CD4-positive, CD25-positive, alpha-beta regulatory T cell (primary cell): ENCODE data around the gene SCNN1B. TPM values are rescaled to one million over a fixed set of nuclear protein-coding genes. Genes with fewer than 3 reads are reported as not detected.
"Not testable (repeated sequence)": the region's sequence is repeated elsewhere in the genome, so short reads cannot be mapped to it uniquely, and the experiment has no call there.

Source experiments
- ATAC-seq, 2 donors: fragments of 150-1000 bp; cut with Tn5 transposase; one replicate each; pipeline ENCODE4 v1.10.0; 2021; ENCODE audit warnings: low read depth in 2 of 2, moderate number of reproducible peaks in 2 of 2, moderate library complexity in 1 of 2
- DNase-seq, 3 donors: peaks; one replicate each; pipeline versions ENCODE4 v3.0.0 to v3.0.0-alpha.2; 2012 to 2022; ENCODE audit warnings: mixed read lengths in 1 of 3
- H3K27ac ChIP-seq: one replicate; pipeline ENCODE4 v1.7.0; 2013; ENCODE audit warnings: mild to moderate bottlenecking, low read length; ENCODE audit not compliant: insufficient read depth, poor library complexity, severe bottlenecking
- H3K27me3 ChIP-seq: one replicate; pipeline ENCODE4 v1.7.0; 2013; ENCODE audit warnings: low read length; ENCODE audit not compliant: control insufficient read depth, insufficient read depth
- H3K36me3 ChIP-seq: one replicate; pipeline ENCODE4 v1.7.0; 2013; ENCODE audit warnings: mild to moderate bottlenecking, low read length, moderate library complexity; ENCODE audit not compliant: control insufficient read depth, insufficient read depth
- H3K4me1 ChIP-seq: 2 replicates; pipeline ENCODE4 v1.7.0; 2013; ENCODE audit warnings: mild to moderate bottlenecking, low read length; ENCODE audit not compliant: insufficient read depth, control insufficient read depth, poor library complexity, severe bottlenecking
- H3K4me3 ChIP-seq: one replicate; pipeline ENCODE4 v1.7.0; 2013; ENCODE audit warnings: low read depth, mild to moderate bottlenecking, low read length, moderate library complexity
- H3K9me3 ChIP-seq, 2 experiments: 1 replicate in 1 of 2; 2 replicates in 1 of 2; pipeline ENCODE4 v1.7.0; 2013; ENCODE audit warnings: low read length in 2 of 2, mild to moderate bottlenecking in 1 of 2, moderate library complexity in 1 of 2; ENCODE audit not compliant: control insufficient read depth in 2 of 2
- H3K27ac Mint-ChIP-seq, 3 donors: one replicate each; pipeline ENCODE4 v1.8.0; 2020 to 2022; ENCODE audit warnings: mild to moderate bottlenecking in 3 of 3, mixed read lengths in 3 of 3, moderate library complexity in 2 of 3
- H3K27me3 Mint-ChIP-seq: one replicate; pipeline ENCODE4 v1.8.0; 2022; ENCODE audit warnings: mild to moderate bottlenecking, mixed read lengths
- H3K36me3 Mint-ChIP-seq: one replicate; pipeline ENCODE4 v1.8.0; 2020; ENCODE audit warnings: mixed read lengths
- H3K4me1 Mint-ChIP-seq, 4 donors: one replicate each; pipeline ENCODE4 v1.8.0; 2020 to 2022; ENCODE audit warnings: mixed read lengths in 4 of 4, mild to moderate bottlenecking in 1 of 4
- H3K4me3 Mint-ChIP-seq, 4 donors: one replicate each; pipeline ENCODE4 v1.8.0; 2020 to 2022; ENCODE audit warnings: mild to moderate bottlenecking in 4 of 4, mixed read lengths in 4 of 4, moderate library complexity in 3 of 4
- H3K9me3 Mint-ChIP-seq, 7 donors: one replicate each; pipeline ENCODE4 v1.8.0; 2020 to 2022; ENCODE audit warnings: mixed read lengths in 7 of 7, mild to moderate bottlenecking in 3 of 7, moderate library complexity in 2 of 7
- polyA plus RNA-seq, 4 donors: library from polyadenylated mRNA; unstranded; fragments of 300-500 nt; fragmentation: Illumina TruSeq; gene quantifications; one replicate each; pipeline ENCODE4 v1.2.3, GENCODE V29; 2021
- total RNA-seq: library from RNA; stranded (reverse); gene quantifications from one replicate; pipeline ENCODE4 v1.2.3, GENCODE V29; 2022

Gene SCNN1B
- total and polyA plus RNA-seq, 5 donors from 2014 or later, result not detected

DNA sequence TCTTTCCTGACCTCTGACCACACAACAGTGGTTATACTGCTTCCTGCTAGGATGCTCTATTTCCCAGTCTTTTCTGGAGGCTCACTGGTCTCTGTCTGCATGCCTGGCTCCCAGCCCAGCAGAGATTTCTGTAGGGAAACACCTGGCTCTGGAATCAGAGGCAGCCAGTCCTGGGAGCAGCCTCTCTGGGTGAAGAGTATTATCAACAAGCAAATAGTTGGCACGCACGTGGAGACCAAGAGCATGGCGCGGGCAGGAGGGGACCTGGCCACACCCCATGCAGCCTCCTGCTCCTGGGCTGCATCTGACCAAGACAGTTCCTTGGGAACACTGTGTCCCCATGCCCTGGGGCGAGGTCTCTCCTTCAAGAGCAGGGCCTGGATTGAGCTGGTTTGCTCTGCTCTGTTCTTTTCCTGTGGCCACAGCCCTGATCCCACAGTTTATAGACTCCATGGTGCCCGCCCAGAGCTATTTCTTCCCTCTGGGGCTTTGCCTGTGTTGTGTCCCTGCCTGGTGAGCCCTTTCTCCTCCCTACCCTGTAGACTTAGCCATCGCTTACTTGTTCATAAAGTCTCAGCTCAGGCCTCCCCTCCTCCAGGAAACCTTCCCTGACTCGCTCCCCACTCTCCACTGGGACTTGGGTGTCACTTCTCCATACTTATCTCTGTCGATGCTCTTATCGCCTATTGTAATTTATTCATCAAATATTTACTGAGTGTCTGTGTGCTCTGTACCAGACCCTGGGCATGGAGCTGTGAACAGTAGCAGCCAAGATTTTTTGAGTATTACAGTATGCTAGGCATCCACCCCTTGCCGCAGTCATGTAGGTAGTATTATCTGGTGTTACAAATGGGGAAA lies 60.6 kb downstream of the SCNN1B start:
- Histone ChIP-seq H3K27me3 (no peaks in the 10 kb centered on the region), H3K27ac (no peak overlapping the region), H3K4me3 (no peak overlapping the region), H3K4me1 (peaks cover 6% of the 10 kb centered on the region), H3K36me3 (no peaks in the 10 kb centered on the region), H3K9me3 (no peaks in the 10 kb centered on the region)
- Mint-ChIP-seq H3K4me1 (peaks cover 0 to 15% (median 10%) of the 10 kb centered on the region in 4 donors), H3K27ac (peak overlapping the region in 1 of 3 donors; percentile 29), H3K36me3 (no peaks in the 10 kb centered on the region), H3K9me3 (peaks cover 0 to 2% (median 0%) of the 10 kb centered on the region in 7 donors), H3K4me3 (no peak overlapping the region), H3K27me3 (peaks cover 4% of the 10 kb centered on the region)
- ATAC-seq (no peak), DNase-seq (no peak)

DNA sequence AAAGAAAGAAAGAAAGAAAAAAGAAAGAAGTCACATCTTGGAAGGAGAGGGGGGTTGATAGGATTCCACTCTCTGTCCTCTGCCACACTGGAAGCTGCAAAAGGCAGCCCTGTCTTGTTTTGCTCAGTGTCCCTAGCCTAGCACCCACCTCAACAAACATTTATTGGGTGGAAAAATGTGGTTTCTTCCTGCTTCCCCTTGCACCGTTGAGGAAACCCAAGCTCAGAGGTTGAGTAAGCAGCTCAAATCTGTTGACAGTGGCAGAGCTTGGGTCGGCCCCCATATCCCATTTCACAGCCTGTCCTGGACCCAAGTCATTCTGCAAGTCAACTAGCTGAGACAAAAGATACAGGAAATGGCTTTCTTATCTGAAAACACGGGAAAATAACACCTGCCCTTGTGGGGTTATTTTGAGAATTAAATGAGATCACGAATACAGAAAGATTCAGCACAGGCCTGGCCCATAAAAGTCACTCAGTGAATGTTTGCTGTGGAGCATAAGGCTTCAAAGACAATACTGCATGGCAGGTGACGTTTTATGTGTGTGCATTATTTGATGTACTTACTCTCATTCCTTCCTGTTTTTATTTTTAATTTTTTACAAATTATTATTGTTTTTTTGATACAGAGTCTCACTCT lies 63.6 kb downstream of the SCNN1B start:
- H3K27me3 ChIP-seq, result no peaks in the 10 kb centered on the region
- H3K4me3 Mint-ChIP-seq, result no peak overlapping the region
- peak in 1 of 3 donors; percentile 23 for DNase-seq
- peak overlapping the region in 1 of 3 donors; percentile 72 for H3K27ac Mint-ChIP-seq
- peaks cover 4% of the 10 kb centered on the region for H3K27me3 Mint-ChIP-seq
- no peak overlapping the region for H3K4me3 ChIP-seq
- H3K4me1 Mint-ChIP-seq, result peaks cover 0 to 15% (median 10%) of the 10 kb centered on the region in 4 donors
- no peaks in the 10 kb centered on the region for H3K9me3 Mint-ChIP-seq
- no peaks in the 10 kb centered on the region for H3K9me3 ChIP-seq
- no peak overlapping the region for H3K27ac ChIP-seq
- H3K36me3 Mint-ChIP-seq, result no peaks in the 10 kb centered on the region
- no peak for ATAC-seq
- H3K36me3 ChIP-seq, result no peaks in the 10 kb centered on the region
- peaks cover 6% of the 10 kb centered on the region for H3K4me1 ChIP-seq

GRCh38 chr16:23366341-23366740 lies 64.2 kb downstream of the SCNN1B start:
- DNase-seq, H3K4me3 ChIP-seq, H3K27me3 Mint-ChIP-seq, H3K4me1 ChIP-seq, H3K36me3 ChIP-seq, ATAC-seq, H3K27ac Mint-ChIP-seq, H3K36me3 Mint-ChIP-seq, H3K27me3 ChIP-seq, H3K9me3 Mint-ChIP-seq, H3K27ac ChIP-seq, H3K4me3 Mint-ChIP-seq, H3K9me3 ChIP-seq: not testable (repeated sequence)
- peaks cover 0 to 15% (median 10%) of the 10 kb centered on the region in 4 donors for H3K4me1 Mint-ChIP-seq

DNA sequence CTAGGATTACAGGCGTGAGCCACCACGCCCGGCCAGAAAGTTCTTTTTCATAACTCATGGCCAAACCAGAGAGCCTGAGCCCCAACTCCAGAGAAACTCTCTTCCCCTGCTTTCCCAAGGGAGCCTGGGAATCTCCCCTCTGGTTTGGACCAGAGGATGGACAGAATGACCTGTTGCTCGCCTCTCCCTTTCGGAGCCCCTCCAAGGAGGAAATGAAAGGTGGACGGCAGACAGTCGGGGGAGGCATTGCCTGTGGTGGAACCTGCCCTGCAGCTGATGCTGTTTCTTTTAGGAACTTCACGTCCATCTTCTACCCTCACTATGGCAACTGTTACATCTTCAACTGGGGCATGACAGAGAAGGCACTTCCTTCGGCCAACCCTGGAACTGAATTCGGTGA lies 65.5 kb downstream of the SCNN1B start:
- peaks cover 6% of the 10 kb centered on the region for H3K4me1 ChIP-seq
- H3K4me1 Mint-ChIP-seq, result peaks cover 0 to 15% (median 10%) of the 10 kb centered on the region in 4 donors
- H3K27ac Mint-ChIP-seq, result no peak overlapping the region

DNA sequence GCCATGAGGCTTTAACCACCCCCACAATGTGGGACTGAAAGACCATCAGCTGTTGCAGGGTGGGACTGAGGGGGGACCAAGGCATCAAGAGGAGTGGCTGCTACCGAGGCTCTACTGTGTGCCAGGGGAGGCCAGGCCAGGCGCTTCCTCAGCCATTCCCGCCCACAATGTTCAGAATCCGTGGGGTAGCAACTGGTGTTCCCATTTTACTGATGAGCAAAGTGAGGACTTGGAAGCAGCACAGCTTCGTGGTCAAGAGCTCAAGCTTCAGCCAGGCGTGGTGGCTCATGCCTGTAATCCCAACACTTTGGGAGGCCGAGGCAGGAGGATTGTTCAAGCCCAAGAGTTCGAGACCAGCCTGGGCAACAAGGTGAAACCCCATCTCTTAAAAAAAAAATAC lies 65.9 kb downstream of the SCNN1B start:
- Histone ChIP-seq H3K27me3 (no peaks in the 10 kb centered on the region), H3K27ac (no peak overlapping the region), H3K9me3 (no peaks in the 10 kb centered on the region), H3K4me3 (no peak overlapping the region), H3K4me1 (peaks cover 6% of the 10 kb centered on the region), H3K36me3 (no peaks in the 10 kb centered on the region)
- no peak for ATAC-seq
- Mint-ChIP-seq H3K4me3 (no peak overlapping the region), H3K36me3 (no peaks in the 10 kb centered on the region), H3K4me1 (peaks cover 0 to 15% (median 10%) of the 10 kb centered on the region in 4 donors), H3K27ac (no peak overlapping the region), H3K9me3 (no peaks in the 10 kb centered on the region), H3K27me3 (peaks cover 4% of the 10 kb centered on the region)
- no peak for DNase-seq

More for the DNA sequence above, 65.5 kb downstream of the SCNN1B start:
- Mint-ChIP-seq H3K36me3 (no peaks in the 10 kb centered on the region), H3K4me3 (no peak overlapping the region), H3K9me3 (no peaks in the 10 kb centered on the region), H3K27me3 (peaks cover 4% of the 10 kb centered on the region)
- Histone ChIP-seq H3K36me3 (no peaks in the 10 kb centered on the region), H3K4me3 (no peak overlapping the region), H3K9me3 (no peaks in the 10 kb centered on the region), H3K27me3 (no peaks in the 10 kb centered on the region), H3K27ac (no peak overlapping the region)
- no peak for DNase-seq
- ATAC-seq, result no peak

GRCh38 chr16:23368469-23368868 lies 66.4 kb downstream of the SCNN1B start:
- DNase-seq (no peak), ATAC-seq (no peak)
- Histone ChIP-seq H3K4me1 (peaks cover 6% of the 10 kb centered on the region), H3K27ac (no peak overlapping the region), H3K36me3 (no peaks in the 10 kb centered on the region), H3K4me3 (no peak overlapping the region), H3K9me3 (no peaks in the 10 kb centered on the region), H3K27me3 (no peaks in the 10 kb centered on the region)
- Mint-ChIP-seq H3K4me3 (no peak overlapping the region), H3K9me3 (peaks cover 0 to 2% (median 0%) of the 10 kb centered on the region in 7 donors), H3K4me1 (peaks cover 0 to 15% (median 10%) of the 10 kb centered on the region in 4 donors), H3K27ac (no peak overlapping the region), H3K27me3 (peaks cover 4% of the 10 kb centered on the region), H3K36me3 (no peaks in the 10 kb centered on the region)

DNA sequence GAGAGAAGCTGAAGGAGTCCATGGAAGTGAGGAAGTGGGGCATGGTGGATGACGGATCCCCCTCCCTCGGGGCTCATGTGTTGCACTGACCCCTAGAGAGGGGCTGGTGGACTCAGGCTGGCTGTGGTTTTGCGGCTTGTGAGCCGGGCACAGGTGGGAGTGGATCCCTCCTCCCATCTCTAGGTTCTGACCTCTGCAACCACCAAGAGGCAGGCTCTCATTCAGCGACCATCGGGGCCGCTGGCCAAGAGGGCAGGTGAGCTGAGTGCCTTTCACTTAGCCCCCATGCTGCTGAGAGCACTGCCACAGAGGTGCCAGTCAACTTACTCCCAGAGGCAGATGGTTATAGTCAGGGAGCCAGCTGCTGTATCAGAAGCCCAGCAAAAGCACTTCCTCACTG lies 67.3 kb downstream of the SCNN1B start:
- Histone ChIP-seq H3K27me3 (no peaks in the 10 kb centered on the region), H3K27ac (no peak overlapping the region), H3K4me3 (no peak overlapping the region), H3K4me1 (peaks cover 6% of the 10 kb centered on the region), H3K9me3 (no peaks in the 10 kb centered on the region), H3K36me3 (no peaks in the 10 kb centered on the region)
- peaks cover 0 to 2% (median 0%) of the 10 kb centered on the region in 7 donors for H3K9me3 Mint-ChIP-seq
- no peaks in the 10 kb centered on the region for H3K36me3 Mint-ChIP-seq
- no peak overlapping the region for H3K4me3 Mint-ChIP-seq
- H3K27ac Mint-ChIP-seq, result no peak overlapping the region
- H3K27me3 Mint-ChIP-seq, result peaks cover under 1% of the 10 kb centered on the region
- peaks cover 0 to 12% (median 8%) of the 10 kb centered on the region in 4 donors for H3K4me1 Mint-ChIP-seq
- DNase-seq, result no peak
- no peak for ATAC-seq
